MM.1S (cell line): Measurements from ENCODE around the gene FFAR2.

Experiments used
- DNase-seq: peaks from one replicate; pipeline ENCODE4 v3.0.0-alpha.2; 2015
- H2AFZ ChIP-seq: fragments of 300-600 bp; sonication (generic); 2 replicates; pipeline ENCODE4 v1.6.0; 2016; ENCODE audit warnings: antibody characterized with exemption, low read length
- H3F3A ChIP-seq: fragments of 300-600 bp; sonication (generic); 2 replicates; pipeline ENCODE4 v1.6.1; 2016; ENCODE audit warnings: mild to moderate bottlenecking, antibody characterized with exemption, low read length, moderate library complexity, mixed read lengths; ENCODE audit not compliant: insufficient read depth
- H3K27ac ChIP-seq: fragments of 300-600 bp; sonication (generic); 2 replicates; pipeline ENCODE4 v1.5.1; 2016; ENCODE audit warnings: mild to moderate bottlenecking, low read length
- H3K27me3 ChIP-seq: fragments of 300-600 bp; sonication (generic); replicated peaks from 2 replicates; pipeline ENCODE4 v1.6.0; 2016; ENCODE audit warnings: low read length; ENCODE audit not compliant: insufficient read depth
- H3K36me3 ChIP-seq: fragments of 300-600 bp; sonication (generic); replicated peaks from 2 replicates; pipeline ENCODE4 v1.6.1; 2016; ENCODE audit warnings: mild to moderate bottlenecking, low read length, mixed read lengths; ENCODE audit not compliant: insufficient read depth
- H3K4me1 ChIP-seq: fragments of 300-600 bp; sonication (generic); 2 replicates; pipeline ENCODE4 v1.6.1; 2016; ENCODE audit warnings: low read length, mixed read lengths
- H3K4me2 ChIP-seq: fragments of 300-600 bp; sonication (generic); 2 replicates; pipeline ENCODE4 v1.6.0; 2016; ENCODE audit warnings: low read depth, low read length
- H3K4me3 ChIP-seq: fragments of 300-600 bp; sonication (generic); 2 replicates; pipeline ENCODE4 v1.5.1; 2016; ENCODE audit warnings: low read length, mixed read lengths
- H3K79me2 ChIP-seq: fragments of 300-600 bp; sonication (generic); 2 replicates; pipeline ENCODE4 v1.6.1; 2016; ENCODE audit warnings: mixed run types, low read length, mixed read lengths
- H3K9ac ChIP-seq: fragments of 300-600 bp; sonication (generic); 2 replicates; pipeline ENCODE4 v1.6.1; 2016; ENCODE audit warnings: low read length, mixed read lengths
- H3K9me2 ChIP-seq: fragments of 300-600 bp; sonication (generic); replicated peaks from 2 replicates; pipeline ENCODE4 v1.6.1; 2016; ENCODE audit warnings: mild to moderate bottlenecking, low read length, mixed read lengths; ENCODE audit not compliant: insufficient read depth
- H3K9me3 ChIP-seq: fragments of 300-600 bp; sonication (generic); replicated peaks from 2 replicates; pipeline ENCODE4 v1.6.1; 2016; ENCODE audit warnings: mild to moderate bottlenecking, low read length, mixed read lengths; ENCODE audit not compliant: insufficient read depth
- H4K20me1 ChIP-seq: fragments of 300-600 bp; sonication (generic); 2 replicates; pipeline ENCODE4 v1.6.1; 2016; ENCODE audit warnings: mild to moderate bottlenecking, low read length, moderate library complexity, mixed read lengths; ENCODE audit not compliant: insufficient read depth
- EZH2 ChIP-seq: fragments of 300-600 bp; sonication (generic); optimal IDR thresholded peaks from 2 replicates; pipeline ENCODE3; 2017; ENCODE audit warnings: low read depth, mild to moderate bottlenecking, antibody characterized with exemption, low read length, mixed read lengths
- EZH2phosphoT487 ChIP-seq: fragments of 300-600 bp; sonication (generic); IDR thresholded peaks from 2 replicates; pipeline ENCODE4 v1.6.1; 2018; ENCODE audit warnings: antibody characterized with exemption, low read length
- TF ChIP-seq, protein P1 (sequence below): fragments of 300-600 bp; sonication (generic); IDR thresholded peaks from 2 replicates; pipeline ENCODE4 v1.5.1; 2016; ENCODE audit warnings: antibody characterized with exemption, low read length, mixed read lengths

FFAR2 gene

DNA sequence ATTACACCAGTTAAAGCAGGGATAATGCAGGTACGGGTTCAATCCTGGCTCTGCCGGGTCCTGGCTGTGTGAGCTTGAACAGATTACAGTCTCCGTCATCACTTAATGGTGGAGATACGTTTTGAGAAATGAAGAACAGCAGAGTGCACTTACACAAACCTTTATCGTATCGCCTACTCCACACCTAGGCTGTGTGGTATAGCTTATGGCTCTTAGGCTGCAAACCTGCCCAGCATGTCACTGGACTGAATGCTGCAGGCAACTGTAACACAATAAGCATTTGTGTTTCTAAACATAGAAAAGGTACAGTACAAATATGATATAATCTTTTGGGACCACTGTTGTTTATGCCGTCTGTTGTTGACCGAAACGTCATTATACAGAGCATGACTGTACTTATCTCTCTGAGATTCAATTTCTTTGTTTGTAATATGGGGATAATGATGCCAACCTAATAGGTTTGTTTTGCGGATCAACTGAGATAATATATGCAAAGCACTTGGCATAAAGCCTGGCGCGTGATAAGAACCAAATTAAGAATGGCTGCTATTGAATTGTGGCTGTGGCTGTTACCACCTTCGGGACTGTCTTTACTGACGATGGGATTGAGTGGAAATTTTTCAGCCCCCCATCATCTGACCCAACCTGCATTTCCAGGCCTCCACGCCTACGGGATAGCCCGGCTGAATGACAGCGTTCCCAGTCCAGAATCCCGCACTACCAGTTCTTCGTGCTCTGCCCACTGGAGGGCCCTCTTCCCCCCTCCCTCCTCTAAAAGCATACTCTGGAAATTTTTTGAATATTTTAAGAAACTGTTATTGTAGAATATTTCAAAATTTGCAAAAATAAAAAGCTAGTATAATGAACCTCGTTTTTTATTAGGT is 31.0 kb downstream of the FFAR2 start:
- H3K4me3 ChIP-seq, result no peak overlapping the region
- no peaks in the 10 kb centered on the region for H4K20me1 ChIP-seq
- H3K79me2 ChIP-seq, result no peaks in the 10 kb centered on the region
- TF ChIP-seq EZH2 (no peak), EZH2phosphoT487 (no peak)
- TF ChIP-seq, protein P1, sequence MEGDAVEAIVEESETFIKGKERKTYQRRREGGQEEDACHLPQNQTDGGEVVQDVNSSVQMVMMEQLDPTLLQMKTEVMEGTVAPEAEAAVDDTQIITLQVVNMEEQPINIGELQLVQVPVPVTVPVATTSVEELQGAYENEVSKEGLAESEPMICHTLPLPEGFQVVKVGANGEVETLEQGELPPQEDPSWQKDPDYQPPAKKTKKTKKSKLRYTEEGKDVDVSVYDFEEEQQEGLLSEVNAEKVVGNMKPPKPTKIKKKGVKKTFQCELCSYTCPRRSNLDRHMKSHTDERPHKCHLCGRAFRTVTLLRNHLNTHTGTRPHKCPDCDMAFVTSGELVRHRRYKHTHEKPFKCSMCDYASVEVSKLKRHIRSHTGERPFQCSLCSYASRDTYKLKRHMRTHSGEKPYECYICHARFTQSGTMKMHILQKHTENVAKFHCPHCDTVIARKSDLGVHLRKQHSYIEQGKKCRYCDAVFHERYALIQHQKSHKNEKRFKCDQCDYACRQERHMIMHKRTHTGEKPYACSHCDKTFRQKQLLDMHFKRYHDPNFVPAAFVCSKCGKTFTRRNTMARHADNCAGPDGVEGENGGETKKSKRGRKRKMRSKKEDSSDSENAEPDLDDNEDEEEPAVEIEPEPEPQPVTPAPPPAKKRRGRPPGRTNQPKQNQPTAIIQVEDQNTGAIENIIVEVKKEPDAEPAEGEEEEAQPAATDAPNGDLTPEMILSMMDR, result no peak
- no peaks in the 10 kb centered on the region for H3K4me1 ChIP-seq
- DNase-seq, result no peak
- peaks cover 16% of the 10 kb centered on the region for H3K27me3 ChIP-seq
- H3F3A ChIP-seq, result no peaks in the 10 kb centered on the region
- H3K9ac ChIP-seq, result no peak overlapping the region
- H2AFZ ChIP-seq, result no peak overlapping the region
- H3K27ac ChIP-seq, result no peak overlapping the region
- no peaks in the 10 kb centered on the region for H3K36me3 ChIP-seq
- H3K9me3 ChIP-seq, result no peaks in the 10 kb centered on the region
- H3K4me2 ChIP-seq, result no peak overlapping the region
- no peaks in the 10 kb centered on the region for H3K9me2 ChIP-seq

DNA sequence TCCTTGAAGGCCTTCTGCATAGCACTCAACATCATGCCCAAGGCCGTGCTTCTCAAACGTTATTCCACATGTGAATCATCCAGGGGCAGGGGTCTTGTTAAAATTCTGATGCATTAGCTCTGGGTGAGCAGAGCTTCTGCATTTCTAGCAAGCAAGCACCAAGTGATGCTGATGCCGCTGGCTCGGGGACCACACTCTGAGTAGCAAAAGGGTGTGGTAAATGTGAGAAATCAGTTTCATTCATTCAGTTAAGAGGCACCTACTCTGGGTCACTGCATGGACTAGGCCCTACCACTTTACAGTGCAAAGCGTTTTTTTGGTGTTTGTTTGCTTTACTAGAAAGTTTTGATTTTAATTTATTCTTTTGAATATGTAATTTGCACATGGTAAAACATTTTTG is 35.0 kb downstream of the FFAR2 start:
- Histone ChIP-seq H3K27me3 (peaks cover 51% of the 10 kb centered on the region), H3K79me2 (no peaks in the 10 kb centered on the region), H3K9ac (no peak overlapping the region), H3K9me3 (no peaks in the 10 kb centered on the region), H3K4me2 (no peak overlapping the region), H3K9me2 (no peaks in the 10 kb centered on the region), H3K27ac (no peak overlapping the region), H3K36me3 (no peaks in the 10 kb centered on the region), H3F3A (no peaks in the 10 kb centered on the region), H4K20me1 (no peaks in the 10 kb centered on the region), H3K4me3 (no peak overlapping the region), H3K4me1 (no peaks in the 10 kb centered on the region), H2AFZ (no peak overlapping the region)
- DNase-seq, result no peak
- TF ChIP-seq, protein P1, result no peak
- TF ChIP-seq EZH2 (no peak), EZH2phosphoT487 (no peak)

DNA sequence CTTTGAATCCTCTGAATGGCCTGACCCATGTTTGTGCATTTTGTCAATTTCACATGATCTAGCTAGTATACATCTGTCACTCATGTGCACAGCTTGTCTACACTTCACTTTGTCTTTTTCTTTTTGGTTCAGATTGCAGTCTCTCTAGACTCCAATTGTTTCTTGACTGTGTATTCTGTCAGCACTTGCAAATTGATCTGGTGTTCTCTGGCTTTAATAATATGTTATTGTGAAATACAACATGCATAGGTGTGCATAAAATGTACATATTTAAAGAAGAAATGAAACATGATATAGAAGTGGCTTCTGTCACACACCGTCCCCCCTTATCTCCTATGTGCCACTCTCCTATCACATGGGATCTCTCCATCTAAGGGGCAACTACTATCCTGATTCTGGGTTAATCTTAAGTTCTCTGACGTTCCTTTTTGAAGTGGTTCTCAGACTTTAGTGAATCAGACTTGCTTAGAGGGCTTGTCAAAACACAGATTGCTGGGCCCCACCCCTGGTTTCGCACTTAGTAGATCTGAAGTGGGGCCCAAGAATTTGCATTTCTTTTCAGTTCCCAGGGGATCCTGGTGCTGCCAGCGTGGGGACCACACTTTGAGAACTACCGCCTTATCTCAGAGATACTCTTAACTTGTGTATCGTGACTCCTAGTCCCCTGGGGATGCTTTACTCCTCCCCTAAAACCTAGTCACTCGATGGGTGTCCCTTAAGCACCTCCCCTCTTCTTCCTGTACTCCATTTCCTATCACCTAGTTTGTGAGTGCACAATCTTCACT is 36.4 kb downstream of the FFAR2 start:
- Histone ChIP-seq H3F3A (no peaks in the 10 kb centered on the region), H3K36me3 (no peaks in the 10 kb centered on the region), H3K4me3 (no peak overlapping the region), H3K9me2 (no peaks in the 10 kb centered on the region), H3K79me2 (no peaks in the 10 kb centered on the region), H3K9ac (no peak overlapping the region), H3K27me3 (peaks cover 65% of the 10 kb centered on the region), H3K9me3 (no peaks in the 10 kb centered on the region), H2AFZ (no peak overlapping the region), H3K4me2 (no peak overlapping the region), H4K20me1 (no peaks in the 10 kb centered on the region), H3K27ac (no peak overlapping the region), H3K4me1 (no peaks in the 10 kb centered on the region)
- no peak for DNase-seq
- TF ChIP-seq, protein P1, result no peak
- no peak for TF ChIP-seq EZH2
- TF ChIP-seq EZH2phosphoT487, result no peak
